Spleen (tissue), 7 donors: ENCODE data around the gene RBM20.
"Not testable (repeated sequence)": the region's sequence is repeated elsewhere in the genome, so short reads cannot be mapped to it uniquely, and the experiment has no call there.

Experiments
- POLR2AphosphoS5 ChIP-seq, 3 donors: sonication (generic); formaldehyde crosslinking; IDR thresholded peaks; one replicate each; pipeline ENCODE4 v1.5.1; 2017; ENCODE audit warnings: antibody characterized with exemption in 3 of 3
- TF ChIP-seq, protein P1 (sequence below), 11 experiments: fragments of 200-600 bp in 7 of 11; fragments of 450-650 bp in 4 of 11; sonication (generic) in 4 of 11; IDR thresholded peaks in 8 of 11; conservative IDR thresholded peaks in 3 of 11; 1 replicate in 7 of 11; 2 replicates in 4 of 11; pipeline versions ENCODE4 v1.4.0 to v1.8.0; 2016 to 2021; ENCODE audit warnings: antibody characterized with exemption in 11 of 11, inconsistent platforms in 4 of 11, mild to moderate bottlenecking in 1 of 11
- donor health status: DM: no; HTN: no; CAD: no; lungs with moderate emphysema.
- donor health status: DM: no; HTN: no; CAD: no.
- donor health status: DM: no; HTN: no; CAD: no.

DNA sequence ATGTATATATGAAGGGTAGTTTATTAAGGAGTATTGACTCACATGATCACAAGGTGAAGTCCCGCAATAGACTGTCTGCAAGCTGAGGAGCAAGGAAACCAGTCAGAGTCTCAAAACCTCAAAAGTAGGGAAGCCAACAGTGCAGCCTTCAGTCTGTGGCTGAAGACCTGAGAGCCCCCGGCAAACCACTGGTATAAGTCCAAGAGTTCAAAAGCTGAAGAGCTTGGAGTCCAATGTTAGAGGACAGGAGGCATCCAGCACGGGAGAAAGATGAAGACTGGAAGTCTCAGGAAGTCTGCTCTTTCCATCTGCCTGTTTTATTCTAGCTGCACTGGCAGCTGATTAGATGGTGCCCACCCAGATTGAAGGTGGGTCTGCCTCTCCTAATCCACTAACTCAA is 33.4 kb upstream of the RBM20 start:
- not testable (repeated sequence) for TF ChIP-seq POLR2AphosphoS5 (IDR thresholded peaks at IDR 0.05)
- TF ChIP-seq, protein P1, sequence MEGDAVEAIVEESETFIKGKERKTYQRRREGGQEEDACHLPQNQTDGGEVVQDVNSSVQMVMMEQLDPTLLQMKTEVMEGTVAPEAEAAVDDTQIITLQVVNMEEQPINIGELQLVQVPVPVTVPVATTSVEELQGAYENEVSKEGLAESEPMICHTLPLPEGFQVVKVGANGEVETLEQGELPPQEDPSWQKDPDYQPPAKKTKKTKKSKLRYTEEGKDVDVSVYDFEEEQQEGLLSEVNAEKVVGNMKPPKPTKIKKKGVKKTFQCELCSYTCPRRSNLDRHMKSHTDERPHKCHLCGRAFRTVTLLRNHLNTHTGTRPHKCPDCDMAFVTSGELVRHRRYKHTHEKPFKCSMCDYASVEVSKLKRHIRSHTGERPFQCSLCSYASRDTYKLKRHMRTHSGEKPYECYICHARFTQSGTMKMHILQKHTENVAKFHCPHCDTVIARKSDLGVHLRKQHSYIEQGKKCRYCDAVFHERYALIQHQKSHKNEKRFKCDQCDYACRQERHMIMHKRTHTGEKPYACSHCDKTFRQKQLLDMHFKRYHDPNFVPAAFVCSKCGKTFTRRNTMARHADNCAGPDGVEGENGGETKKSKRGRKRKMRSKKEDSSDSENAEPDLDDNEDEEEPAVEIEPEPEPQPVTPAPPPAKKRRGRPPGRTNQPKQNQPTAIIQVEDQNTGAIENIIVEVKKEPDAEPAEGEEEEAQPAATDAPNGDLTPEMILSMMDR (IDR thresholded peaks at IDR 0.05 in 8 of 11, conservative IDR thresholded peaks at IDR 0.05 in 3 of 11): not testable (repeated sequence)
